Lung microvascular endothelial cell (primary cell): ENCODE measurements around the gene ZDBF2. TPM values are rescaled to one million over a fixed set of nuclear protein-coding genes. Genes with fewer than 3 reads are reported as not detected.
"Not testable (repeated sequence)": the region's sequence is repeated elsewhere in the genome, so short reads cannot be mapped to it uniquely, and the experiment has no call there.

ENCODE experiments used
- DNase-seq, 2 donors: peaks; one replicate each; pipeline versions ENCODE4 v3.0.0 to v3.0.0-alpha.2; 2010; ENCODE audit warnings: low read depth in 2 of 2
- total RNA-seq: library from RNA; depleted of rRNA; stranded (reverse); fragments of >200 nt; gene quantifications from 2 replicates; pipeline ENCODE4 v1.2.1, GENCODE V29; 2014

Gene ZDBF2
- total RNA-seq, 1 donor from 2014 or later: 15.7 TPM

- DNase-seq: no peak
Measured at GRCh38 chr2:206323486-206323885, 49.0 kb downstream of the ZDBF2 start.

- DNase-seq: no peak
Measured at GRCh38 chr2:206324869-206325268, 50.4 kb downstream of the ZDBF2 start.

GRCh38 chr2:206328974-206329373 lies 54.5 kb downstream of the ZDBF2 start:
- DNase-seq: no peak

- DNase-seq: no peak
Measured at GRCh38 chr2:206336861-206337260, 62.4 kb downstream of the ZDBF2 start.

- DNase-seq: no peak
Measured at GRCh38 chr2:206337956-206338355, 63.5 kb downstream of the ZDBF2 start.

- DNase-seq: no peak
Measured at GRCh38 chr2:206341396-206341795, 66.9 kb downstream of the ZDBF2 start.

- DNase-seq: no peak
Measured at GRCh38 chr2:206343144-206343543, 68.7 kb downstream of the ZDBF2 start.

- no peak for DNase-seq
Measured at GRCh38 chr2:206343816-206344215, 69.4 kb downstream of the ZDBF2 start.

GRCh38 chr2:206345606-206346005 lies 71.1 kb downstream of the ZDBF2 start:
- DNase-seq: no peak

GRCh38 chr2:206349375-206349774 lies 74.9 kb downstream of the ZDBF2 start:
- no peak for DNase-seq

GRCh38 chr2:206352571-206352970 lies 78.1 kb downstream of the ZDBF2 start:
- no peak for DNase-seq

GRCh38 chr2:206353685-206354084 lies 79.2 kb downstream of the ZDBF2 start:
- DNase-seq: no peak

GRCh38 chr2:206354129-206354528 lies 79.7 kb downstream of the ZDBF2 start:
- DNase-seq: no peak

GRCh38 chr2:206356840-206357239 lies 82.4 kb downstream of the ZDBF2 start:
- not testable (repeated sequence) for DNase-seq

- not testable (repeated sequence) for DNase-seq
Measured at GRCh38 chr2:206360840-206361239, 86.4 kb downstream of the ZDBF2 start.

GRCh38 chr2:206361407-206362045 lies 87.1 kb downstream of the ZDBF2 start:
- DNase-seq: no peak

Other genes with a start within 250 kb of the ZDBF2 start
- 4.6 and 6.5 TPM in 2 replicates for gene INO80D, start 188.5 kb upstream of the ZDBF2 start, total RNA-seq
- 77.4 and 101 TPM in 2 replicates for gene NDUFS1, start 115.2 kb upstream of the ZDBF2 start, total RNA-seq
- gene EEF1B2, start 114.8 kb upstream of the ZDBF2 start, total RNA-seq: 432 and 452 TPM in 2 replicates
- 0.60 and 1.5 TPM in 2 replicates for gene ADAM23, start 168.9 kb downstream of the ZDBF2 start, total RNA-seq